Endometrial microvascular endothelial cells (primary cell): ENCODE data around the gene GHRL. TPM values are rescaled to one million over a fixed set of nuclear protein-coding genes. Genes with fewer than 3 reads are reported as not detected.

Source experiments
- in situ Hi-C: cut with HindIII; loops from 2 replicates; pipeline ENCODE4 v1.10.0; 2017; ENCODE audit warnings: low sequenced_read_pairs, low pct_unique_long_range_greater_than_20kb; ENCODE audit errors: inconsistent ontology term
- total RNA-seq: library from RNA; depleted of rRNA; stranded (reverse); fragments of >200 nt; gene quantifications from one replicate; pipeline ENCODE4 v1.2.3, GENCODE V29; 2015; ENCODE audit errors: inconsistent ontology term

Gene GHRL, protein sequence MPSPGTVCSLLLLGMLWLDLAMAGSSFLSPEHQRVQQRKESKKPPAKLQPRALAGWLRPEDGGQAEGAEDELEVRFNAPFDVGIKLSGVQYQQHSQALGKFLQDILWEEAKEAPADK
- not detected for total RNA-seq

DNA sequence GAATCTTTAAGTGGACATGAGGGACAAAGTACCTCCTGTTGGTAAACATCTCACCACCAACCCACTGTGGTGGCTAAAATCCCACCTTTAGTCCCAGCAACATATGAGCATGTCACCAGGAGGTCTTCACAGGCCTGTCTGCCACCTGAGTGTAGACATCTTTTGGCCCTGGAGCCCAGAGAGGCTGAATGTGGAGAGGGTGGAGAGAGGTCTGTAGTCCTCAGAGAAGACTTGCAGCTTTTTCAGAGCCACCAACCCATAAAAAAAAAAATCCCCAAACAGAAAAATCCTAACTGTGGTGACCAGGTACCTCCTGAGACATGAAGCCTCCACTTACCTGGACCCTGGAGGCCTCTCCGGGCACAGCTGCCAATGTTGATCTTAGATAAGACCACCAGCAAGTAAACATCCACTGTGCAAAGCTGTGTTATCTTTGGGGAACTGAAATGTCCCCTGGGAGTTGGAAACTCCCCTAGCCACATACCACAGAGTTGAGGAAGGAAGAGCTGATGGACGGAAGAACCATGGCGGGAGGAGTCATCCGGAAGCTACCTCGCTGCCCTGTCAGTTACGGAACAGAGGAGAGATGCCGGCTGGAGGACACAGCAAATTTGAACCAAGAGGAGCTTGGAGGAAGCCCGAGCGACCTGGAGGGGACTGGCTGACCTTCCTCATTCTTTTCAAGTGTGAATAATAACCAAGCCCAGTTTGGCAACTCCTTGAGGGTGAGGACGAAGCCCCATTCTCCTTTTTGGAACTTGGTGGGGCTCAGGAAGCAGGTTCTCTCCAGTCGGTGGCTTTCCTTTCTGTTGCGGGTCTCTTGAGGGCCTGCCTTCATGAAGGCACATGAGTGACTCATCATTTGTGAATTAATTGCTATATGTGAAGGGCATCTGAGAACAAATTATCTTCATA lies at the start of gene GHRL:
TSS of gene GHRL (minus strand) at position 443 of the 915 bp plus-strand sequence. CDS start 2,767 bp downstream, outside the sequence.
- in situ Hi-C loops: no loop called here

DNA sequence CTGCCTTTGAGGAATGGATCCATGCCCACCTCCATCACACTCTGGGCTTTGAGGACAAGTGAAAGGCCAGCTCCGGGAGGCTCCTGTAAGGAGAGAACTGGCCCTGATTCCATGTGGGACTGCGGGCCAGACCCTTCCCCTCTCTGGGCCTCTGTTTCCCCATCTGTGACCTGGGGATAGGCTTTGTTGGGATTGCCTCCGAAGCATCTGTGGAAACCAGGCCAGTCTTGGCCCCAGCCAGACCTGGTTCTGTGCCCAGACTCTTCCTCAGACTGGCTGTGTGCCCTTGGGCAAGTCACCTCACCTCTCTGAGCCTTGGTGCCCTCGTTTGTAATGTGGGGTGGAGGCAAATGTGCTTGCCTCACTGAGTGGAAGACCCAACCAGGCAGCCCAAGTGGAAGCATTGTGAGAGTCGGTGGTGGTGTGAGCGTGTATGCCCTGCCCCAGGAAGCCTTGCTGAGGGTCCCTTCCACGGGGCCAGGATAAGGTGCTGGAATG lies 49.2 kb upstream of the GHRL start:
- in situ Hi-C loops: no loop called here

DNA sequence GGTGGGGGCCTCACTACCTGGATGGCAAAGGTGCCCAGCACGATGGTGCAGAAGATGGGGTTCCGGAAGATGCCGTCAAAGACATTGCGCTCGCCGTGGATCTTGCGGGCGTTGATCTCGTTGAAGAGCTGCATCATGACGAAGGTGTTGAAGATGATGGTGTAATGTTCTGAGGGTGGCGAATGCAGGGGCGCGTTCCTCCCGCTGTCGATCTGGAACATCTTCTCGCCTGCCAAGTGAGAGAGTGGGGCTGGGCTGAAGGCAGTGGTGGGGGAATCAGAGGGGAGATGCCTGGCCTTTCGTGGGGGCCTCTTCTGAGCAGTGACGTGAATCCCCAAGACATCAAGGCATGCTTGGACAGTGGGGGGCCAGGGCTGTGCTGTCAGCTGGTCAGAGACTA lies 47.7 kb upstream of the GHRL start:
- in situ Hi-C loops: no loop called here

DNA sequence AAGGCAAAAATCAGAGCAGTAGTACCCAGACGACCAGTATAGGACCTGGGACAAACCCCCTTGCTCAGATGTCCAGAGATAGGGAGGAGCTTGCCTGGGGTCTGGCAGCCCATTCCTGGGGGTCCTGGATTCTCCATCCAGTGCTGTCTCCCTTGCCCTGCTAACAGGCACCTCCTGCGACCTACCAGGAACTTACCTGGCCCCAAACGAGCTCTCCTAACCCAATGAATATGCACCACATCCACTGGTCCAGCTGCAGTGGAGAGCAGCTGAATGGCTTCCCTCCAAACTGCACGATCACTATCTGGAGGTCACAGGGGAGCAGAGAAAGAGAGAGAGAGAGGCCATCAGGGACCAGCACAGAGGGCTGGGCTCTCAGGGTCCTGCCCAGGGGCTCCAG lies 47.3 kb upstream of the GHRL start:
- in situ Hi-C loops: no loop called here

DNA sequence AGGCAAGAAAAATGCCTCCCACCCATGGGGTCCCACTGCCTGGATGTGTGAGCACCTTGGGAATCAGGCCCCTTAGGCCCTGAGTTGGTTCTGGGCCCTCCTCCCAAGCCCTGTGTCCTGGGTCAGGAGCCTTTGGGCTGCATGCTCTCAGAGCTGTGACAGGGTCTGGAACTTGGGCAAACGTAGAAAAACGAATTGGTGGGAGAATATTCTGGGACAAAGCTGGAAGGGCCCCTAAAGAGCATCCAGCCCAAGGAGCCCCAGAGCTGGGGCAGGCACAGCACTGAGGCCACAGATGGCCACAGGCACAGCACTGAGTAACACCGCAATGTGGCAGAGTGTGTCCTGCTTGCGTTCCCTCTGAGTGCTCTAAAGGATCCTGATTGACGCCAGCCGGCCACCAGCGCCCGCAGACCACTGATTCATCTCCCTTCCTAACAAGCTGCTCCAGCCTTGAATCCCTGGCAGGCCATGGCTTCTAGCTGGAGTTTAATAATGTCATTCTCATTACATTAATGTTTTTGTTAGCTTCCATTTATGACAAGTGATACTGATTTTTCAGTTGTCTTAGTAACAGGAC lies 46.7 kb upstream of the GHRL start:
- in situ Hi-C loops: no loop called here

DNA sequence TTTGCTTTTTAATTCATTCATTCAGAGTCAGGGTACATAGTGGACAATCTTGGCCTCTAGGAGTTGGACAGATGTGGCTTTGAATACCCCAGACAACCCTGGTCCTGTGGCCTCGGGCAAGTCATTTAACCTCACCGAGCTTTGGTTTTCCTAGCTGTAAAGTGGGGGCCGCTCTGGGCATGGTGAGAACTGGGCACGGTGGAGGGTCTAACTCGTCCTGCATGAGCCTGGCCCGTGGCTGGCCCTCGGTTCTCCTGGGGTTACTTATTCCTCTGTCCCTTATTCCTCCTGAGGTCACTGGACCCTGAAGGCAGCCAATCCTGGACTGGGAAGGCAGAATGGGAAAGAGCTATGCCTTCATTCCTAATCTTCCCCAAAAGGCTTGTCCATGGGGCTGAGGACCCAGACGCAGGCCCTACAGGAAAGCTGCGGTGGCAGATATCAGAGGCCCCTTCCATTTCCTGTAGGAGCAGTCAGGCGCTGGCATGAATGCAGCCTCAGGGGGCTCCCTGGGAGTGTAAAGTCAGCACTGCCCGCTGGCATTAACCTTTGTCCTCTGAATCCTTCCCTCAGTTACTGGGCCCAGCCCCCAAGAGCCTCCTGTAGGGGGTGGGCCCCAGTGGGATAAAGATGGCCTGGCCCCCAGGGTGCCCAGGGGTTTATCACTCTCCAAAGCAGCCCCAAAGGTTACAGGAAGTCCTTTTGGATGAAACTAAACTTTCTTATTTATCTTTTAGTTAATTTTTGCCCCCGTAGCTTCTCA lies 46.0 kb upstream of the GHRL start:
- in situ Hi-C loops: no loop called here

DNA sequence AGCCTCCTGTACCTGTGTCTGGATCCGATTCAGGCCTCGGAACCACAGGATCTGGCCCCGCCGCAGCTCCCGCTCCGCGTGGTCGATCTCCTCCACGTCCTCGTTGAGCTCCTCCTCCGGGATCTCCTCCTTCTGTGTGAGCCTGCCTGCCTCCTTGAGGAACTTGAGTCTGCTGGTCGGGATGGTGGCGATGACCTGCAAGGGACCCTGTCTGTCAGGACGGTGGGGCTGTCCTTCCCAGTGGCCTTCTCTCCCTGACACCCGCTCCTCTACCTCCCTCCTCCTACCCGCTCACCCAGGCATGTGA lies 45.4 kb upstream of the GHRL start:
- in situ Hi-C loops: no loop called here

DNA sequence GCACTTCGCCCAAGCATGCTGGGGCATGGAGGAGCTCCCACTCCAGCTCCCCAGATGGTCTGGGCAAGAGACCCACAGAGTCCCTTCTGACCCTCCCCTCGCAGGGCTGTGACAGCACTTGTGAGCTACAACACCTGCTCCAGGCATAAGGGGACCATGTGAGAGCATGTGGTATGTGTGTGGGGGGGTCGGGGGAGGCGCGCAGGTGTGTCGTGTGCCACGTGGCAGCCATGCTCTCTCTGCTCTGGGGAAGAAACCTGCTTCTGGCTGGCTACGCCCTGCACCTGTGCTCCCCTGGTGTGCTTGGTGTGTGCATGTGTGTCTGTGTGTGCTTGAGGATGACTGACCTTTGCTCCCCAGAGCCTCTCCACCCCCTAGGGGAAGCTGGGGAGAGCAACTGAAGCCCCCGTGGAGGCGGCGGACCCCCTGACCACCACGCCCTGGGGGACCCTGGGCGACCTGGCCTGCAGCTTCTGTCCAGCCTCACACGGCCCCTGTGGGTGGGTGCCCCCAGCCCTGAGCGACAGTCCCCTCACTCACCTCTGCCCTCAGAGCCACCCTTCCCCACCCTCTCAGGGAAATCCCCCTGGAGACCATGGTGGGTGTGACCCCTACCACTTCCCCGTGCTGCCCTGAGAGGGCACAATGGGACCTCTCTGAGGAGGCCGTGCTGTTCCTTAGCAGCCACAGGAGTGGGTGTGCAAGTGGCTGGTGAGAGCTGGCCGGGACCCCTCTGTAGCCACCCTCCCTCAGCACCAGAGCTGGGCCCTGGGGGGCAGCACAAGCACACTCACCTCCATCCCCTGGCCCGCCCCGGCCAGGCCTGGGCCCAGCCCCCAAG lies 44.8 kb upstream of the GHRL start:
- in situ Hi-C loops: no loop called here

DNA sequence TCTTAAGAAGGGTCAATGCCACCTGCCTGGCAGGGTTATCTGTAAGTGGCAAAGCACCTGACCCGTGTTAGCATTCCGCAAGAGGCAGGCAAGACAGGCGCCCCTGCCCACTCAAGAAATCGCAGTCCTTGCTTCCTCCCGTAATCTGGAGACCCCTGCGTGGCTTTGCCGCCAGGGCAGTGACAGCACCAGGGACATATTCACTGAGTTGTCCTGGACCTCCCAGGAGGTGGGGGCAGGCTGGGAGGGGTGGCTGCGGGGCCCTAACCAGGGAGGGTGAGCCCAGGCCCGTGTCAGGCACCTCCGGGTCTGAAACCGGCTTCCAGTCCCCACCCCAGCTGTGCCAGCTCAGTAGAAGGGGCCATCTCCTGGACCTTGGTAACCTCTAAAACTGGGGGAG lies 44.0 kb upstream of the GHRL start:
- in situ Hi-C loops: no loop called here

DNA sequence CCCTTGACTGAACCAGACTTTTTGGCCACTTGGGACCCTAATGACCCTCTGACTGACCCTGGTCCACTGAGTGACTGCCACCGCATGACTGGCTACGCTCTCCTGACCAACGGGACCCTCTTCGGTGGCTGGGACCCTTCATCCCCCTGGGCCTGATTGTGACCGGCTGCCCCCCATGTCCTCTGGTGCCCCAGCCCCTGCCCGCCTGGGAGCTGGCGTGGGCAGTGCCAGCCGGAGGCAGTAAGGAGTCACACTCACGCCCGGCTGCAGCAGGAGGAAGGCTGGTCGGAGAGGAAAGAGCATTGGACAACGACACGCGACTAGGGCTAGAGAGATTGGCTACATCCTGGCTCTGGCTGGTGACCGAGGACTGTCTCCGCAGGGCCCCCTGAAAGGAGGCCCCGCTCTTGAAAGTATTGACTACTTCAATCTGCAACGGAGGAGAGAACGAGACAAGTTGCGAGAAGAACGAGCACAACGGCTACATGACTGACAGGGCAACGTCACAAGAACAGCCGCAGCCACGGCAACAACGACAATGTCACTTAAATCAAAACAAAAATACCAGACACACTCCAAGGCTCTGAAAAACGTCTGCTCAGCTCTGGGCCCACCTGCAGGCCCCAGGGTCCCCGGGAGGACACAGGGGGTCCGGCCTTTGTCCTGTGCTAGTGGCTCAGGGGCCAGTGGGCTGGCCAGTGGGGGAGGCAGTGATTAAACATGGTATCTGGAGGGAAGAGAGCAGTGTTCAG lies 43.3 kb upstream of the GHRL start:
- in situ Hi-C loops: no loop called here

DNA sequence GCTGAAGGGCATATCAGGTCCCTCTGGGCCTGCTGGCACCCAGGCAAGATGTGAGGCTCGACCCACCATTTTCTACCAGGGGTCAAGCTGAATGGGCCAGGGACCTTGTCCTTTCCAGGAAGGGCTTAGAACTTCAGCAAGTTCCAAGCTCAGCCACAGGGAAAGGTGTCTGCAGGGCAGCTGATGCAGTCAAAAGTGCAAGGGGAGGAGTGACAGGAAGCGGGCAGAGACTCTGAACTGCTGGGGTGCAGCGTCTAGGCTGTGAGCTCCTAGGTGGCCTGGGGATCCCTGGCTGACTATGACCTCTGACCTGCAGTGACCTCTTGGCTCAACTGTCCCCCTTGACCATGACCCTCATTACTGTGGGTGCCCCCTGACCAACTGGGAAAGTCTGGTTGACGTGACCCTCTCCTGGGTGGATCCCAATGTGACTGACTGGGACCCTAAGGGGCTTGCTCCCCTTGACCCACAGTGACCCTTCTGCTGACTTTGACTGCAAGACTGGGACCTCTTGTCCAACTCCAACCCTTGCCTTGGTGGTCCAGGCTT lies 42.5 kb upstream of the GHRL start:
- in situ Hi-C loops: no loop called here

DNA sequence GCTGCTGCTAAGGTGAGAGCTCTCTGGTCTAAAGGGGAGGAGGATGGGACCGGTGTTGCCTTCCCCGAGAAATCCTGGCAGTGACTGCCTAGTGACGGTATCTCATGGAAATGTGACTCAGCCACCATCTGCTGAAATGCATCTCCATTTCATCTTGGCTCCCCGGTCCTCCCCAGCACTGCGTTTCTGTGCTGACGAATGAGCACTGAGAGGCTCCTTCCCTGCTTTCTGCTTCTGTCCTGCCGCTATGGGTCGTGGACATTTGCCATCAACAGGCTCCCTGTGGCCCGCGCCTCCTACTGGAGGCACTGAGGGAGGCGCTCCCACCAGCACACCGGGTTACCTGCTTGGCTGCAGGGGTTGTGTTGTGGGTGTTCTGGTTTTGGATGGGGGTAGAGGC lies 41.7 kb upstream of the GHRL start:
- in situ Hi-C loops: no loop called here

DNA sequence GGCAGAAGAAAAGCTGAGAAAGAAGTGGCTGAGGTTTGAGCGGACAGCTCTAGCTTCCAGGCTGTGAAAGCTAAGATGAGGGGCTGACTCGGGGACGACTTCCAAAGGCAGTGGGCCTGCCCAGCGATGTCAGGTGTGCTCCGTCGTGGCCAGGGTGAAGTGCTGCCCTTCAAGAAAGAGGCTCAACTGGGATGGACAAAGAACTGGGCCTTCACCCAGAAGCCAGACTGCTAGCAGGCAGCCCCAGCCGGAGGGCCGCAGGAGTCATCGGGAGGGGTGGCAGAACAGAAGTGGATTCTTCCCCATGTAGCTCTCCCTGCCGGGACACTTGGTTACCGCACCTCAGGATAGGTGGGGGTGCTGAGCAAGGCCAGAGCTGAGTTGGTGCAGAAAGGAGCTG lies 41.3 kb upstream of the GHRL start:
- in situ Hi-C loops: no loop called here

DNA sequence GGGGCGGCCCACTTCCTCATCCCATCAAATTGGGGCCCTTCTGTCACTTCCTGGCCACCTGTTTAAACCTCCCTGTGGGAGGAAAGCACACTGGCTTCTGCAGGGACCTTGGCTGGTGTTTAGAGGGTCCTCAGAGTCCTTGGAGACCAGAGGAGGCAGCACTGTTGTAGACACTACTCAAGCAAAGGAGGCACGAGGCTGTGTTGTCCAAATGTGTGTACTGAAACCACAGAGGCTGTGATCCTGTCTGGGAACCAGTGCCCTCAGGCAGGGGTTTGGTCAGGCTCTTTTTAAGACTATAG lies 40.6 kb upstream of the GHRL start:
- in situ Hi-C loops: no loop called here

DNA sequence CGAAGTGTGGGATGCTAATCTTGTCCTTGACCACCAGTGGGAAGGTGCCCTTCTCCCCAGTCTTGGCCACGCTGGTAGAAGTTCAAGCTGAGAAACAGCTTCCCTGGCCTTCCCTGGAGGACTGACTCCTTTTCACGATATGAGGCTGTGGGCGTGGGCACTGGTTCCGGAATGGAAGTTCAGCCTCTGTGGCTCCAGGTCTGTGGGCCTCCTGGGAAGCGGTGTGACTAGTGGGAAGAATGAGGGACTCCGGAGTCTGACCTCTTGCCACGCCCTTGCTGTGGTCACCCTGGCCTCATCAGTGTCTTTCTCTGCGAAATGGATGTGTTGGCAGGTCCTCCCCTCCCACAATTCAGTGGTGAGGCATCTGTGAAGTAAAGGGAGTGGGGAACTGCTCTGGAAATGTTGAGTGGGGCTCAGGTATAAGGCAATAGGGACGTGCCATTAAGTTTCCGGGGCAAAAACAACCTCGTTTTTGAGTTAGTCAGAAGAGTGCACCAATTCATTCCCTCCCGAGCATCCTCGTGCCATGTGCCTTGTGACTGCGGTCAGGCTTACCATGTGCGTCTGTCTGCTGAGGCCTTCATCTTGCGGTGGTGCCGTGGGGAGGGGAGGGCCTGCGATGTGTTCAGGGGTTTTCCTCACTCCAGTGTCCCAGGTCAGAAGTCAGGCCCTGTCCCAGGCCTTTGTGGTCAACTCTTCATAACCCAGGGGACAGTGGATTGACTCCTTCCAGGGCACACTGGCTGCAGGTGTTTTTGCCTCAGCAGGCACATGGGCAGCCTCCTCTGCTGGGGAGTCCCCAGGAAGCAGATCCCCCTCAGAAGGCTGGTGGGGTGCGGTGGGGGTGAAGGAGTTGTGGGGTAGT lies 40.0 kb upstream of the GHRL start:
- in situ Hi-C loops: no loop called here

DNA sequence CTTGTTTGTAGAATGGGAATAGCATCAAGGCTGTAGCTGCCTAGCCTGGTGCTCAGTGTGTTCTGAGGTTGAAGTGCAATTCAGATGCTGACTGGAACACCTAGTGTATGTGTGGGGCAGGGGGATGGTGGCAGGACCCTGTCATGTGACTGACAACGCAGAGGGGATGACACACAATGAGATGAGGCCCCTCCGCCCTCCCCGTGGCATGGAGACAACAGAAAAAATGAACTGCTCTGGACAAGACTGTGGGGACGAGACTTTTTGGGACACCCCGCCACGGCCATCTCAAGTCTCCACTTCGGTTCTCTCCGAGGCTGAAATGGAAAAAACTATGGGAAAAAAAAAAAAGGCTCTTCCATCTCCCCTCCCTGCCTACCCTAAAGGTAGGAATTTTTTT lies 38.6 kb upstream of the GHRL start:
- in situ Hi-C loops: no loop called here

DNA sequence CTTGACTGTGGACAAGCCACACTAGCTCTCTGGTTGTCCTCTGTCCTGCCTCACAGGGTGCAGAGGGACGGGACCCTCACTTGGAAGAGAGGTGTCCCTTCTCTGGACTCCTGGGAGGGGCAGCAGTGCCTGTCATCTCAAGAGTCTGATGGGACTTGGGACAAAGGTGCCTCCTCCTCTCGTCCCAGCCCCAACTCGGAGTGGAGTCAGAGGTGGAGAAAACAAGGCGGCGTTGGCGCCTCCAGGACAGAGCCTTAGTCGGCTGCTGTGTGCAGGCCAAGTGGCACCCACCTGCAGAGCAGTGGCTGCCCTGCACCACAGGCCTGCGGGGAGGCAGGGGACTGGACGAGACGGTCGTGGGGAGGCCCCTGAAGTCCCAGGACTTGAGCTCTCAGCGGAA lies 37.6 kb upstream of the GHRL start:
- in situ Hi-C loops: no loop called here
